ENCODE results near the gene MAGEA4.

Gene MAGEA4

GRCh38 chrX:151970027-151970426 is 57.3 kb downstream of the MAGEA4 start:
- no peak overlapping the region for H3K4me3 ChIP-seq (ENCODE audit: low read depth, low read length)
- no peak for DNase-seq
- peak overlapping the region; percentile 38 for H3K27ac ChIP-seq
- no peaks in the 10 kb centered on the region for H3K27me3 ChIP-seq (replicated peaks)
- TF ChIP-seq, protein P1, sequence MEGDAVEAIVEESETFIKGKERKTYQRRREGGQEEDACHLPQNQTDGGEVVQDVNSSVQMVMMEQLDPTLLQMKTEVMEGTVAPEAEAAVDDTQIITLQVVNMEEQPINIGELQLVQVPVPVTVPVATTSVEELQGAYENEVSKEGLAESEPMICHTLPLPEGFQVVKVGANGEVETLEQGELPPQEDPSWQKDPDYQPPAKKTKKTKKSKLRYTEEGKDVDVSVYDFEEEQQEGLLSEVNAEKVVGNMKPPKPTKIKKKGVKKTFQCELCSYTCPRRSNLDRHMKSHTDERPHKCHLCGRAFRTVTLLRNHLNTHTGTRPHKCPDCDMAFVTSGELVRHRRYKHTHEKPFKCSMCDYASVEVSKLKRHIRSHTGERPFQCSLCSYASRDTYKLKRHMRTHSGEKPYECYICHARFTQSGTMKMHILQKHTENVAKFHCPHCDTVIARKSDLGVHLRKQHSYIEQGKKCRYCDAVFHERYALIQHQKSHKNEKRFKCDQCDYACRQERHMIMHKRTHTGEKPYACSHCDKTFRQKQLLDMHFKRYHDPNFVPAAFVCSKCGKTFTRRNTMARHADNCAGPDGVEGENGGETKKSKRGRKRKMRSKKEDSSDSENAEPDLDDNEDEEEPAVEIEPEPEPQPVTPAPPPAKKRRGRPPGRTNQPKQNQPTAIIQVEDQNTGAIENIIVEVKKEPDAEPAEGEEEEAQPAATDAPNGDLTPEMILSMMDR (IDR thresholded peaks at IDR 0.05; ENCODE audit: low read depth, low read length, missing control alignments), result no peak
- in situ Hi-C loops (cut with HindIII; ENCODE audit: low pct_ligation_motif_present, low sequenced_read_pairs), result no loop called here
- peaks cover 36% of the 10 kb centered on the region for H3K36me3 ChIP-seq (replicated peaks)

- Histone ChIP-seq H3K36me3 (replicated peaks) (peaks cover 36% of the 10 kb centered on the region), H3K4me3 (ENCODE audit: low read depth, low read length) (peak overlapping the region; percentile 37), H3K27me3 (replicated peaks) (no peaks in the 10 kb centered on the region), H3K27ac (peak overlapping the region; percentile 38)
- peak; percentile 82 for DNase-seq
- in situ Hi-C loops (cut with HindIII; ENCODE audit: low pct_ligation_motif_present, low sequenced_read_pairs), result no loop called here
- TF ChIP-seq, protein P1 (IDR thresholded peaks at IDR 0.05; ENCODE audit: low read depth, low read length, missing control alignments), result no peak
Measured at GRCh38 chrX:151970661-151971060, 58.0 kb downstream of the MAGEA4 start.

GRCh38 chrX:151973060-151973661 is 60.5 kb downstream of the MAGEA4 start:
- TF ChIP-seq, protein P1 (IDR thresholded peaks at IDR 0.05; ENCODE audit: low read depth, low read length, missing control alignments), result no peak
- DNase-seq, result no peak
- H3K4me3 ChIP-seq (ENCODE audit: low read depth, low read length), result peak overlapping the region; percentile 69
- in situ Hi-C loops (cut with HindIII; ENCODE audit: low pct_ligation_motif_present, low sequenced_read_pairs), result no loop called here
- H3K27ac ChIP-seq, result peak overlapping the region; percentile 35
- H3K36me3 ChIP-seq (replicated peaks), result peaks cover 20% of the 10 kb centered on the region
- H3K27me3 ChIP-seq (replicated peaks), result no peaks in the 10 kb centered on the region

GRCh38 chrX:151973851-151974335 is 61.2 kb downstream of the MAGEA4 start:
- in situ Hi-C loops (cut with HindIII; ENCODE audit: low pct_ligation_motif_present, low sequenced_read_pairs), result no loop called here
- H3K4me3 ChIP-seq (ENCODE audit: low read depth, low read length), result peak overlapping the region; percentile 69

More at GRCh38 chrX:151973851-151974335, 61.2 kb downstream of the MAGEA4 start:
- Histone ChIP-seq H3K27ac (peak overlapping the region; percentile 35), H3K36me3 (replicated peaks) (peaks cover 13% of the 10 kb centered on the region), H3K27me3 (replicated peaks) (no peaks in the 10 kb centered on the region)
- DNase-seq, result no peak
- TF ChIP-seq, protein P1 (IDR thresholded peaks at IDR 0.05; ENCODE audit: low read depth, low read length, missing control alignments), result no peak
